Measurements from ENCODE around the gene SHISA4.

The SHISA4 gene

DNA sequence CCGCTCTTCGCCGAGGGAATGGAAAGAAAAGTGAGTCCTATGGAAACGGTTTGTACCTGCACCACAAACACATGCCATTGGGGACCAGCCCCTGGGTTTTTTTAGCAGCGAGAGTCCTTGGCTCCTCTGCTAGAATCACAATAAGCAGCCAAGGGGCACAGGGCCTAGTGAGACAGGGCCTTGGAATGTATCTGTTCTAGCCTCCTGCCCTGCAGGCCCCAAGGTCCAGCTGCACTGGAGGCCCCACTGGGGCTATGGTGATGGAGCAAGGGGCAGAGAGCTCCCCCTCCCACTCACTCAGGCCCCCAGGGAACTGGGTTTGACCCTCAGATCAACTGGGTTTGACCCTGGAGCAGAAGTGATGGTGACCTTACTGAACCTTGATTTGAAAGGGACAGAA, 14.4 kb downstream of the SHISA4 start:
- FAIRE-seq (no peak), DNase-seq (ENCODE audit: insufficient read length) (no peak)
- TF ChIP-seq TAF1 (IDR thresholded peaks at IDR 0.05; ENCODE audit: borderline replicate concordance, low read depth, low read length) = no peak

DNA sequence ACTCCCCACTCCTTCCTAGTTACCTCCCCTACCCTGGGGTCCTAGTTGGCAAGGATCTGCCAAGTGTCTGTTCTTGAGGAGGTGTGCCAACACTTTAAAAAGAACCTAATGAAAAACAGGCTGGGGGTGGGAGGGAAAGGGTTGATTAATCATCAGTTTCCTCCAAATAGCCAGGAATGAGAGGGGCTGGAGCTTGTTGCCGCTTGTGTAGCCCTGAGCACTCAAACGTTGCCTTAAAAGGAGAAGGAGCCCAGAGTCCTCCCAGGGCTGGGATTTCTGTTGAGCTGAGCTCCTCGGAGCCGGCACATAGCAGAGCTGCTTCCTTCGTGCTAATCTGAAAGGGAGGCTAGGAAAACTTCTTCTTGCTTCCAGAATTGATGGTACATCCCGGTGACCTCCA, 15.9 kb downstream of the SHISA4 start:
- TF ChIP-seq POLR2A (IDR thresholded peaks at IDR 0.05; ENCODE audit: low read depth, low read length) = no peak
- TF ChIP-seq POLR2AphosphoS5 (IDR thresholded peaks at IDR 0.05; ENCODE audit: low read depth, low read length) = no peak
- TF ChIP-seq TAF1 (IDR thresholded peaks at IDR 0.05; ENCODE audit: borderline replicate concordance, low read depth, low read length) = no peak
- FAIRE-seq (no peak), DNase-seq (ENCODE audit: insufficient read length) (no peak)

DNA sequence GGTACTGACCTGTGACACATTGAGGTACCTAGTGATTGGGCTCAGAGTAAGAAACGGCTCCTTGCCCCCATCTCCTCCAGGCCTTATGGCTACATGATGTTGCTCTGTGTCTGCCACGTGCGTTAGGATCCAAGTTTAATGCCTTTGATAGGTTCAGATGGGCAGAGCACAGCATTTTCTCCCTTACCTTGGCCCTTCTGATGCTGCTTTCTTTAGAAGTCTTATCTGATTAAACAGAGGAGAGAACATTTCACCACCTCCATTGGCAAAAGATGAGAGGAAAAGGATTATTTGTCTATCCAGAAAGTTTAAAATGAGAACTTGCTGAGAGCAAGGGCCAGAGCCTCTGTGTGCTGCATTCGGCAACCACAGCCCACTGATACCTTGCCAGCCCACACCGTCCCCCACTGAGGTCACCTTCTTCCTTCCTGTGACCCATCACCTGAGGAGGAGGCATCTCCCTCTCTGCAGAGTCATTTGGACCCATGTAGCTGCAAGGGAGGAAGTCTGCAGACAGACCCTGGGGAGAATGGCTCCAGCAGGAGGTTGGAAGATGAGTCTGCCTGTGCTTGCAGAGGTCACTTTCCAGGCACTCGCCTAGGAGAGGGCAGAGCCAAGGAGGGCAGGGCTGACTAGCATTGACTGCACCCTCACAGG, 16.7 kb downstream of the SHISA4 start:
- peak; percentile 5 for FAIRE-seq
- no peak for DNase-seq (ENCODE audit: insufficient read length)

DNA sequence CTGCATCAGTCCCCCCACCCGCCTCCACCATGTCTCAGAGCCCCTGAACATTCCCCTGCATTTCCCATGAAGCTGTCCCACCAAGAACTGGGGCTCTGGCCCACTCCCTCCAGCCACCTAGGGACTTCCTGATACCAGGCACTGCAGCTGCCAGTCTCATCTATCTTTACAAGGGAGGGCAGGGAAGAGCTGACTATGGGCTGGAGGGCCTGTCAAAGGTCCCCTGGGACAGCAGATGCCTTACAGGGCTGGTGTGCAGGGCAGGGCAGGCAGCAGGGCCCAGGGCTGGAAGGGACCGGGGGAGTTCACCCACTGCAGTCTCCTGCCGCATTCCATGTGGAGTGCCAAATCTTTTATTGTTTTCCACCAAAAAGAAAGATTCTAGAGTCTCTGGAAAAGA, 17.6 kb downstream of the SHISA4 start:
- no peak for TF ChIP-seq POLR2A (IDR thresholded peaks at IDR 0.05; ENCODE audit: low read depth, low read length)
- TF ChIP-seq TAF1 (IDR thresholded peaks at IDR 0.05; ENCODE audit: borderline replicate concordance, low read depth, low read length) = no peak
- no peak for TF ChIP-seq POLR2AphosphoS5 (IDR thresholded peaks at IDR 0.05; ENCODE audit: low read depth, low read length)
- DNase-seq (ENCODE audit: insufficient read length) (no peak), FAIRE-seq (no peak)

More for the DNA sequence above, 16.7 kb downstream of the SHISA4 start:
- TF ChIP-seq TAF1 (IDR thresholded peaks at IDR 0.05; ENCODE audit: borderline replicate concordance, low read depth, low read length) (no peak), POLR2A (IDR thresholded peaks at IDR 0.05; ENCODE audit: low read depth, low read length) (no peak), POLR2AphosphoS5 (IDR thresholded peaks at IDR 0.05; ENCODE audit: low read depth, low read length) (no peak)

DNA sequence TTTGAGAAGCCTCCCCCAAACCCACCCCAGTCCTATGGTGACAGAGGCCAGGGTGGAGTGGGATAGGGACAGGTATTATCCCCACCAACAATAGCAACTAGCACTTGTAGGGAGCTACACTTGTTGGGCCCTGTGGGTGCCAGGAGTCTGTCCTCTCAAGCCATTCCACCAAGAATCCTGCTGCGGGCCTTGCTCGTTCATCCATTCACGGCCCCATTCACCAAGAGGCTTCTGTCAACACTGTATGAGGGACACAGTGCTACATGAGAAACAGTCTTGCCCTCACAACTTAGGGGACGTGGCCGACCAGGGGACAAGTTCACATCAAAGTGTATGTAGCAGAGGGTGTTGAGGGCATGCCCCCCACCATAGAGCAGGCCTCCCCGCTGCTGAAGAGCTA, 18.9 kb downstream of the SHISA4 start:
- TF ChIP-seq POLR2AphosphoS5 (IDR thresholded peaks at IDR 0.05; ENCODE audit: low read depth, low read length) = no peak
- TF ChIP-seq TAF1 (IDR thresholded peaks at IDR 0.05; ENCODE audit: borderline replicate concordance, low read depth, low read length) = no peak
- TF ChIP-seq POLR2A (IDR thresholded peaks at IDR 0.05; ENCODE audit: low read depth, low read length) = no peak
- no peak for FAIRE-seq
- no peak for DNase-seq (ENCODE audit: insufficient read length)

DNA sequence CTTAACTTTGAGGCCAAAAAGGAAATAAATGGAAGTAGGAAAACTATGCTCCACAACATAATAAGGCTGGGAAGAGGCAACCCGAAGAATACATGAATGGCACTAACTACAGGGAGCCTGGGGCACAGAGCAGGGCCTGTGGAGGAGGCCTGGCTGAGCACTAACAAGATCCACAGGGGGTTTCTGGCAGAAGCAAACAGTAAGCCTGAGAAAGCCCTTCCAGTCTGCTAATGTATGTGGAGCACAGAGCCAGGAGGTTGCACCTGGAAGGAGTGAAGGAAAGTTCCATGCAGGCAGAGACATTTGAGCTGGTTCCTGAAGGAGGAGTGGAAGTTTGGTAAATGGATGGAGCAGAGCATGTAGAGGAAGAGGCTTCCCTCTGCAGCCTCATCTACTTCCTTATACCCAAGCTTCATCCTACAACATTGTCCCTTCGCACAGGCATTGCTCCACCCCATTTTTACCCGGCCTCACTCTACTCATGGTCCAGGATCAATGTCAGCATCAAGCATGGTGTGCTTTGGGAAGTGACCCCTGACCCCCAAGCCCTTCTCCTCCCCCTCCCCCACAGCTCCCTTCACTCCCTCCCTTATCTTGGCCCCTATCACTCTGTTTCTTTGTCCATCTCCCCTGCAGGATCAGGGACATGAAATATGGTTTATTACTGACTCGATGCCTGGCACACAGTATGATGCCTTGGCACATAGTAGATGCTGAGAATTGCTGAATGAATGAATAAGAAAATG, 23.3 kb downstream of the SHISA4 start:
- no peak for DNase-seq (ENCODE audit: insufficient read length)
- TF ChIP-seq POLR2A (IDR thresholded peaks at IDR 0.05; ENCODE audit: low read depth, low read length) (no peak), POLR2AphosphoS5 (IDR thresholded peaks at IDR 0.05; ENCODE audit: low read depth, low read length) (no peak), TAF1 (IDR thresholded peaks at IDR 0.05; ENCODE audit: borderline replicate concordance, low read depth, low read length) (no peak)
- FAIRE-seq = no peak

DNA sequence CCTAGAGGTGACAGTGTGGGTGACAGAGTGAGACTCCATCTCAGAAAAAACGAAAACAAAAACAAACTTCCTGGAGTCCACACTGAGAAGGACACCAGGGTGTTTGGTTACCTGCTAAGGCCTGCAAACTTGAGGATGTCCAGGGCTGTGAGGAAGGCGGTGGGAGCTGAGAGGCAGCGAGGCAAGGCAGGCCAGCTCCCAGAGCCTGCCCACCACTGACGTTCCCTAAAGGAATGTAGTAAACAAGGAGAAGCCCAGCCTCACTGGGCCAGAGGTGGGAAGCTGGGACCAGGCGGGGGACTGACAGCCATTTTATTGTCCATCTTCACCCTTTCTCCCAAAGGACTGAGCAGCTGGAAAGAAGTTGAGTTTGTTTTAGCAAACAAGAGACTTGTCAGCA, 24.1 kb downstream of the SHISA4 start:
- no peak for FAIRE-seq
- DNase-seq (ENCODE audit: insufficient read length) = no peak
- TF ChIP-seq TAF1 (IDR thresholded peaks at IDR 0.05; ENCODE audit: borderline replicate concordance, low read depth, low read length) (no peak), POLR2A (IDR thresholded peaks at IDR 0.05; ENCODE audit: low read depth, low read length) (no peak), POLR2AphosphoS5 (IDR thresholded peaks at IDR 0.05; ENCODE audit: low read depth, low read length) (no peak)

DNA sequence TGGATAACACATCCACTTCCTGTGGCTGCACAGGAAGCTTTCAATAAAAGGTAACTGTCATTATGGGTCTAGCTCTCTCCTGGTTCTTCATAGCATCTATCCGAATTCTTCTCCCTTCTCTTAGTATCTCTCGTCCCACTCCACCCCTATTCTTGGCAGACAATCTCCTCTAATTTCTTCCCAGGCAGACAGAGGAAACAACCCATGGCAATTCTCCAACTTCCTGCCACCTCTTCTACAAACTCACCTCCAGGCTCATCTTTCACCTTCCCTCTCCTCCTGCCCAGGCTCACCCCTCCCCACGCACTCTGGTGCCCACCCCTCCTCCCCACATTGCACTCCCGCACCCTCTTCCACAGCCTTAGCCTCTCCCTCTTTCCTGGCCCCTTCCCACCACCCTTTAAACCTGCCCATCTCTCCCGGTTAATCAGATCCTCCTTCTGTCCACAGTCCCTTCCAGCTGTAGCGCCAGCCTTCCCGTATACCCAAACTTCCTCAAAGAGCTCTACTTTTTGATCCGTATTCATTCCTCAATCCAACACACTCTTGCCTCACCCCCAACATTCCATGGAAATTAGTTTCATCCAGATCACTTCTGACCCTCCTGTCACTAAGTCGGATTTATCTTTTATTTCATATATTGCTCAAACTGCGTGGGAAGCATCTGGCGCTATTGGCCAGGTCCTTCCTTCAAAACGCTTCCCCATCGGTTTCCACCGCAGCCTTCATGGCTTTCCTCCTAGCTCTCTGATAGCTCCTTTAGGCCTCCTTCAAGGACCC, 25.9 kb downstream of the SHISA4 start:
- no peak for FAIRE-seq
- TF ChIP-seq POLR2A (IDR thresholded peaks at IDR 0.05; ENCODE audit: low read depth, low read length) = no peak
- no peak for TF ChIP-seq POLR2AphosphoS5 (IDR thresholded peaks at IDR 0.05; ENCODE audit: low read depth, low read length)
- no peak for TF ChIP-seq TAF1 (IDR thresholded peaks at IDR 0.05; ENCODE audit: borderline replicate concordance, low read depth, low read length)
- DNase-seq (ENCODE audit: insufficient read length) = no peak

DNA sequence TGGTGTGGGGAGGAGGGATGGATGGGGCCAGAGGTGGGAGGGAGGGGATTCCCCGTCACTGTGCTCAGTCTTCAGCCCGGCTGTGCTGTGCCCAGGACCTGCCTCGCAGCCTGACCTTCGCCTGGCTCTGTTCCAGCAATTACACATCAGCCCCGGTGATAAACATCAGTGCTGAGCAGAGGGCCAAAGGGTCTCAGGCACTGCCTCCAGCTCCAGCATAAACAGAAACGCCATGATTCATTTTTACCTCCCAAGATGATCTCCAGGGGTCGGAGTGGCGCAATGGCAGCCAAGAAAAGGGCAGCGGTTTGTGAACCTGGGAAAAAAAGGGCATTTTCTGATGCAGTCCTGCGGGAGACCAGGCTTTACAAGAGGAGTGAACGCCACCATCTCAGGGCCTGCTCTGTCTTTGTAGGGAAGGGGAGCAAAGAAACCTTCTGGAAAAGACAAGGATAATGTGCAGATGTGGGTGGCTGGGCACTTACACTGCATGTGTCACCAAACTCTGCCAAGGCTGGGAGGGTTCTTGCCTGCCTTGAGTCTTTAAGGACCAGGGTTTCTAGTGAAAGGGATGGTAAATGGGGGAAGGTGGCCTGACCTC, 28.1 kb downstream of the SHISA4 start:
- FAIRE-seq (peak; percentile 30), DNase-seq (ENCODE audit: insufficient read length) (no peak)

DNA sequence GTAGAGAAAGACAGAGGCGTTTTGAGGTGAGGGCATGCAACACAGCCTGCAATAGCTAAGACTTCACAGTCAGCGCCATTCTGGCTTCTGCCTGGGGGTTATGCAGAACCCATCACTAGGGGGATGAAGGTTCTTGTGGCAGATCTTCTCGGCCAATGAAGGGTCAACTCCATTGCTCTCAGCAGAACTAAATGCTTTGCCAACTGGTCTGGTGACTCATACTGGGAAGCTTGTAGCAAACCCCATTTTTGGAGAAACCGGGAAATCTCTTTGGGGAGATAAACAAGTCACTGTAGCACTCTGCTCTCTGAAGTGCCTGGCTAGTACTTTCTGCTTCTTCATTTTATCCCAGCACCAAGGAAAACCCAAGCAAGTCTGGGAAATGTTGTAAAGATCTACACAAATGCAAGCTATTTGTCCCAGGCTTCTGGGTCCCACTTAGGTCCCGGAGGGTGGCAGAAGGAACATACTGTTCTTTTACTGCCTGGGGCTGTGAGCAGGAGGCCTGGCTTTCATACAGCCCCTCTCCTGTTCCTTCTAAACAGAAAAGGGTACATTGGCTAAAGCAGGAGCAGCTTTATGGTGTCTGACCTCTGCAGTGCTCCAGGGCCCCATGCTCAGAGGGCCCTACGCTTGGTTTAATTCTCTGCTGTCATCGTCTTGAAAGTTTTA, 28.8 kb downstream of the SHISA4 start:
- DNase-seq (ENCODE audit: insufficient read length) (no peak), FAIRE-seq (no peak)

More for the DNA sequence above, 28.1 kb downstream of the SHISA4 start:
- no peak for TF ChIP-seq POLR2AphosphoS5 (IDR thresholded peaks at IDR 0.05; ENCODE audit: low read depth, low read length)
- TF ChIP-seq POLR2A (IDR thresholded peaks at IDR 0.05; ENCODE audit: low read depth, low read length) = no peak
- TF ChIP-seq TAF1 (IDR thresholded peaks at IDR 0.05; ENCODE audit: borderline replicate concordance, low read depth, low read length) = no peak

DNA sequence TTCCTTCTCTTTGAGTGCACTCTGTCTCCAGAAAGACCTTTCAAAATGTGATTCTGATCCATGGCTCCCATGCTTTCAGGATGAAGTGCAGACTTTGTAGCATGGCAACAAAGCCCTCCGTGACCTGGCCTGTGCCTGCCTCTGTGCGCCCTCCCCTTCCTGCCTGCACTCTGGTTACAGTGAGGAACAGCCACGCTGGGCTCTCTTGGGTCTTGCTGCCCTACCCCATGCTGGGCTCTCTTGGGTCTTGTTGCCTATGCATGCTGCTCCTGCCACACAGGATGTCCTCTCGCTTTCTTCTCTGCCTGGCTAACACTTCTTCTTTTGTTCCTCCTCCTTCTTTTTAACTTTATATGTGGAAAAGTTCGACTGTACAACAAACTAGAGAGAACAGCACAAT, 29.6 kb downstream of the SHISA4 start:
- no peak for FAIRE-seq
- TF ChIP-seq TAF1 (IDR thresholded peaks at IDR 0.05; ENCODE audit: borderline replicate concordance, low read depth, low read length) = no peak
- TF ChIP-seq POLR2A (IDR thresholded peaks at IDR 0.05; ENCODE audit: low read depth, low read length) = no peak
- no peak for TF ChIP-seq POLR2AphosphoS5 (IDR thresholded peaks at IDR 0.05; ENCODE audit: low read depth, low read length)
- DNase-seq (ENCODE audit: insufficient read length) = no peak

More for the DNA sequence above, 28.8 kb downstream of the SHISA4 start:
- TF ChIP-seq POLR2AphosphoS5 (IDR thresholded peaks at IDR 0.05; ENCODE audit: low read depth, low read length) (no peak), POLR2A (IDR thresholded peaks at IDR 0.05; ENCODE audit: low read depth, low read length) (no peak), TAF1 (IDR thresholded peaks at IDR 0.05; ENCODE audit: borderline replicate concordance, low read depth, low read length) (no peak)

Data from GM12892 (cell line).